Bronchial epithelial cell (primary cell): ENCODE measurements around the gene CHN1. TPM values are rescaled to one million over a fixed set of nuclear protein-coding genes. Genes with fewer than 3 reads are reported as not detected.

Experiments used
- DNase-seq: peaks from one replicate; pipeline ENCODE4 v3.0.0-alpha.2; 2010; ENCODE audit warnings: low read depth
- FAIRE-seq: peaks from 2 replicates; lab custom pipeline; 2011; peaks lifted over from hg19 to GRCh38; lab: Jason Lieb, UNC
- H3K27me3 ChIP-seq: 2 replicates; pipeline ENCODE4 v1.5.1; 2011; ENCODE audit warnings: low read length; ENCODE audit not compliant: control insufficient read depth, insufficient read depth
- H3K36me3 ChIP-seq: 2 replicates; pipeline ENCODE4 v1.5.1; 2011; ENCODE audit warnings: low read length; ENCODE audit not compliant: control insufficient read depth, insufficient read depth
- H3K4me3 ChIP-seq: 2 replicates; pipeline ENCODE4 v1.5.1; 2011; ENCODE audit warnings: mild to moderate bottlenecking, low read depth, low read length, control low read depth
- total RNA-seq: library from RNA; depleted of rRNA; stranded (reverse); fragments of >200 nt; gene quantifications from 2 replicates; pipeline ENCODE4 v1.2.1, GENCODE V29; 2014
- TF ChIP-seq, protein P1 (sequence below): IDR thresholded peaks from 2 replicates; pipeline ENCODE4 v1.5.1; 2011; ENCODE audit warnings: mild to moderate bottlenecking, moderate library complexity, low read length, control low read depth, inconsistent platforms; ENCODE audit not compliant: insufficient read depth, severe bottlenecking

CHN1 gene
- total RNA-seq, 1 donor from 2014 or later = 2.6 TPM

DNA sequence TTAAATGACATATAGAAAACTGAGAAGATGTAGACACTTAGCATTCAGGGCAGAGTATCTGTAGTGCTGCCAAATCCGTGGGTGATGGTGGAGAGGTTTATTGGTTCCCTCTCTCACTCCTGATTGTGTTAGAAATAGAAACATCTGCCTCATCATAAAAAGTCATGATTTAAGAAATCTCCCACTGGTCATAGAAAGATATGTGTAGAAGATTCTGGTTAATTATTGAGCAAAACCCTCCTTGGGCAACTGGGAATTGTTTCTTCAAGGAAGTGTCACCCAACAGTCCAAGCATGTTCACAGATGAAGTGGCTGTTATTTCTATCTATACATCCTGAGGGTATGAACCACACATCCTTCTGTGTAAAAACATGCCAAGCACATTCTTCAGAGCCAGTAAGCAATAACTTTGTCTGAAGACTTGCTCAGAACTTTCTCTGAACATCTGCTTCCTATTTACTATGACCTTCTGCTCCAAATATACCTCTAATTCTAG lies 207.4 kb downstream of the CHN1 start:
- no peaks in the 10 kb centered on the region for H3K27me3 ChIP-seq
- H3K4me3 ChIP-seq = no peak overlapping the region
- DNase-seq (no peak), FAIRE-seq (no peak)
- H3K36me3 ChIP-seq = no peaks in the 10 kb centered on the region
- TF ChIP-seq, protein P1, sequence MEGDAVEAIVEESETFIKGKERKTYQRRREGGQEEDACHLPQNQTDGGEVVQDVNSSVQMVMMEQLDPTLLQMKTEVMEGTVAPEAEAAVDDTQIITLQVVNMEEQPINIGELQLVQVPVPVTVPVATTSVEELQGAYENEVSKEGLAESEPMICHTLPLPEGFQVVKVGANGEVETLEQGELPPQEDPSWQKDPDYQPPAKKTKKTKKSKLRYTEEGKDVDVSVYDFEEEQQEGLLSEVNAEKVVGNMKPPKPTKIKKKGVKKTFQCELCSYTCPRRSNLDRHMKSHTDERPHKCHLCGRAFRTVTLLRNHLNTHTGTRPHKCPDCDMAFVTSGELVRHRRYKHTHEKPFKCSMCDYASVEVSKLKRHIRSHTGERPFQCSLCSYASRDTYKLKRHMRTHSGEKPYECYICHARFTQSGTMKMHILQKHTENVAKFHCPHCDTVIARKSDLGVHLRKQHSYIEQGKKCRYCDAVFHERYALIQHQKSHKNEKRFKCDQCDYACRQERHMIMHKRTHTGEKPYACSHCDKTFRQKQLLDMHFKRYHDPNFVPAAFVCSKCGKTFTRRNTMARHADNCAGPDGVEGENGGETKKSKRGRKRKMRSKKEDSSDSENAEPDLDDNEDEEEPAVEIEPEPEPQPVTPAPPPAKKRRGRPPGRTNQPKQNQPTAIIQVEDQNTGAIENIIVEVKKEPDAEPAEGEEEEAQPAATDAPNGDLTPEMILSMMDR = no peak

DNA sequence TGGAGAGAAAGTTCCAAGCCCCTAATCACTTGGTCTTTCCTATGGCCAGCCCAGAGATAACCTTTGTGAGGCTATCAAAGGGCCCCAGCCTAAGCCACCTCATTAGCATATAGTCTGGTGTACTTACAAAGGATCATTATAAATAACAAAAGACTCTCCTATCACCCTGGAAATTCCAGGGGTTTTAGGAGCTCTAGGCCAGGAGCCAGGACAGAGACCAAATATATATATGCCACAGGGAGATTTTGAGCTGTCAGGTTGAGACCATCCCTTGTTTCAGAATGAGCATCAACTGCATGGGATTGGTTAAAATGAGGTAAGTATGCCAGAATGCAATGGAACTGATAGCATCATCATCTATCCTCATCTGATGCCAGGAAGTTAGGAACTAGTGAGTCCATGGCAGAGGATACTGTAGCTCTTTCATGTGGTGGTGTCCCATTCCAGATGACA lies 208.8 kb downstream of the CHN1 start:
- Histone ChIP-seq H3K36me3 (no peaks in the 10 kb centered on the region), H3K4me3 (no peak overlapping the region), H3K27me3 (no peaks in the 10 kb centered on the region)
- TF ChIP-seq, protein P1 = no peak
- DNase-seq (no peak), FAIRE-seq (no peak)

DNA sequence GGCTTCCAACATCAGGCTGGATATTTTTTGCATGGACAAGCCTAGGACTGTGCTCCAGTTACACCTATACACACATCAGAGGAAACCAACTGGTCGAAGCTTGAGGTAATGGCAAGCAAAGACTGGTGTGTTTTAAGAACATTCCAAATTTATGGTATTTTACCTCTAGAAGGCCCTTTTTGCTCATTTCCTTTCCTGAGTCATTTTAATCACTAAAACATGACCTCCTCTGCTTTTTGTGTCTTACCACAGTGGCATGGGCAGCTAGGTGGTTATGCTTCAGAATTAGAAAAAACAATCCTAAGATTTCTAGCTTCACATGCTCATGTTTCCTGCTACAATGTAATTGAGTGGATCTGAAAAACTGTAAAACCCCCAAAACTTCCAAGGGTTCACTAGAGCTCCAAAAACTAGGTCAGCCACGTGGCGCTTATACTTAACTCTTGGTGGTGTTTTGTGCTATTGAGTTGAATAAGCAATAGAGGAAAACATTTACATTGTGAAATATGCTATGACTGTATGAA lies 210.3 kb downstream of the CHN1 start:
- H3K27me3 ChIP-seq = peaks cover 2% of the 10 kb centered on the region
- H3K36me3 ChIP-seq = no peaks in the 10 kb centered on the region
- no peak overlapping the region for H3K4me3 ChIP-seq
- FAIRE-seq (no peak), DNase-seq (no peak)
- TF ChIP-seq, protein P1 = no peak

DNA sequence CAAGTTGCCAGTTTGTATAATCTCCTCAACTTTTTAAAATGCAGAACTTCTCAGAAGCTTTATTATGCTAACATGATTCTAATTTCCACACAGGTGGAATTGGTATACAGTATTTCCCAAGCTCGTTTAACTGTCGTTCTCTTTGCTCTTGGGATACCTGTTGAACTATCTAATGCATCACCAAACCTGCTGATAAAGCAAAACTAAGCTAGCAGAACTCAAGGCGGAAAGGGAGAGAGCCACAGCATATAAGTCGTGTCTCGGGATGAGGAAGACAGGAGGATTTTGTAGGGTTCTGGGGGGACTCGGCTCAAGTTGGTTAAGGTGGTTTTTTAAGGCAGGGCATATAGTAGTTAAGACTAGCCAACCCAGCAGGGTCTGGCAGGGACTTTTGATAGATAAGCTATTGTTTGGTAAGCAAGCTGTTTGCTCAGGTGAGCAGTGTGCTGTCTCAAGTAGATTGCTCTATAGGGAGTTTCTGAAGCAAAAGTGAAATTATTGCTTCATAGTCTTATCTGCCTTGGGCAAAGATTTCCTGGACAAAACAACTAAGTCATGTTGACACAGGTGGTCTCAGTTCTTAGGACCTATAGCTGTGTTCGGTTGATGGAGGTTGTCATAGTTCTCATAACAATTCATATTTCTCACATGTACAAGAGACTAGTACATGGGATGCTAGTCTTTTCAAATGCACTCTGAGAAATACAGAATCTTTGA lies 212.7 kb downstream of the CHN1 start:
- FAIRE-seq (no peak), DNase-seq (peak; percentile 46)

GRCh38 chr2:174791746-174792280 lies 213.4 kb downstream of the CHN1 start:
- TF ChIP-seq, protein P1 = no peak
- Histone ChIP-seq H3K4me3 (no peak overlapping the region), H3K36me3 (no peaks in the 10 kb centered on the region), H3K27me3 (peaks cover 2% of the 10 kb centered on the region)
- FAIRE-seq = no peak
- no peak for DNase-seq

More for the DNA sequence above, 212.7 kb downstream of the CHN1 start:
- Histone ChIP-seq H3K4me3 (no peak overlapping the region), H3K27me3 (peaks cover 2% of the 10 kb centered on the region), H3K36me3 (no peaks in the 10 kb centered on the region)
- TF ChIP-seq, protein P1 = no peak
